ENCODE results near the gene PDE6D.

Gene PDE6D

DNA sequence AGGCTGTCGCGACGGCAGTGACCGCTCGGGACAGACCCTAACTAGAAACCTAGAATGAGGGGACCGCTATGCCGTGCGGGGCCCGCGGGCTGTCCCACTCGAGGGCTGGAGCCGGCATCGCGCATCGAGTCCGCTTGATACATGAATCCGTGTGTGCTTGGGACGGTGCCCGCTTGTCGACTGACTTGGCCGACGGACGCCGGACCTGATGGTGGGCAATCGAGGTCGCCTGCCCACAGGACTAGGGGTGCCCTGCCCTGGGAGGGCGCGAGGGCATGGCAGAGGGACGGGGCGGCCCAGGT lies 73.5 kb downstream of the PDE6D start:
- Histone ChIP-seq H2BK12ac (ENCODE audit: low read length) (peak overlapping the region; percentile 100), H3K4me1 (ENCODE audit: control insufficient read depth in 2 of 2, insufficient read depth in 1 of 2, low read depth in 1 of 2, low read length in 2 of 2) (peaks cover 21 to 24% of the 10 kb centered on the region in 2 donors), H3K27ac (replicated peaks; ENCODE audit: low read length) (peak overlapping the region; percentile 79), H2BK5ac (ENCODE audit: low read length) (peak overlapping the region; percentile 100), H3K79me1 (ENCODE audit: low read depth, low read length) (peaks cover 1% of the 10 kb centered on the region), H3K27me3 (ENCODE audit: control insufficient read depth in 3 of 3, insufficient read depth in 3 of 3, low read depth in 1 of 3, low read length in 3 of 3) (peaks cover 0 to 2% (median 0%) of the 10 kb centered on the region in 3 experiments), H4K8ac (ENCODE audit: low read depth, low read length) (peak overlapping the region; percentile 100), H3K18ac (ENCODE audit: low read length) (peak overlapping the region; percentile 100), H2BK15ac (ENCODE audit: low read length) (peak overlapping the region; percentile 100), H3K36me3 (replicated peaks in 1 of 2; ENCODE audit: control insufficient read depth in 2 of 2, insufficient read depth in 2 of 2, low read length in 2 of 2) (peaks cover 16 to 30% of the 10 kb centered on the region in 2 donors), H3K4ac (ENCODE audit: low read length) (peak overlapping the region; percentile 100), H3K23ac (ENCODE audit: low read depth, low read length, poor library complexity) (peak overlapping the region; percentile 100), H2BK120ac (ENCODE audit: low read depth, low read length) (peak overlapping the region; percentile 100), H4K91ac (ENCODE audit: low read depth, low read length, poor library complexity) (peak overlapping the region; percentile 100), H3K14ac (ENCODE audit: low read length) (peak overlapping the region; percentile 100), H3K9ac (ENCODE audit: low read depth, low read length, poor library complexity) (peak overlapping the region; percentile 99), H3K9me3 (replicated peaks in 1 of 2; ENCODE audit: control insufficient read depth in 2 of 2, insufficient read depth in 1 of 2, low read depth in 1 of 2, low read length in 2 of 2) (peaks cover 2 to 11% of the 10 kb centered on the region in 2 donors), H3K4me3 (ENCODE audit: low read length in 2 of 2) (peak overlapping the region; percentile 62 to 79), H3K4me2 (ENCODE audit: insufficient read depth, low read length, poor library complexity, severe bottlenecking) (peak overlapping the region; percentile 80), H2AFZ (ENCODE audit: low read length) (peak overlapping the region; percentile 80), H2AK5ac (ENCODE audit: low read depth, low read length) (peak overlapping the region; percentile 100)
- DNase-seq (ENCODE audit: low spot score) = no peak
- no CpG with 5 or more reads among the region's 30 CpGs for WGBS, 2 donors (ENCODE audit: extremely low coverage in 2 of 2, insufficient read length in 2 of 2, insufficient replicate concordance in 1 of 2)

DNA sequence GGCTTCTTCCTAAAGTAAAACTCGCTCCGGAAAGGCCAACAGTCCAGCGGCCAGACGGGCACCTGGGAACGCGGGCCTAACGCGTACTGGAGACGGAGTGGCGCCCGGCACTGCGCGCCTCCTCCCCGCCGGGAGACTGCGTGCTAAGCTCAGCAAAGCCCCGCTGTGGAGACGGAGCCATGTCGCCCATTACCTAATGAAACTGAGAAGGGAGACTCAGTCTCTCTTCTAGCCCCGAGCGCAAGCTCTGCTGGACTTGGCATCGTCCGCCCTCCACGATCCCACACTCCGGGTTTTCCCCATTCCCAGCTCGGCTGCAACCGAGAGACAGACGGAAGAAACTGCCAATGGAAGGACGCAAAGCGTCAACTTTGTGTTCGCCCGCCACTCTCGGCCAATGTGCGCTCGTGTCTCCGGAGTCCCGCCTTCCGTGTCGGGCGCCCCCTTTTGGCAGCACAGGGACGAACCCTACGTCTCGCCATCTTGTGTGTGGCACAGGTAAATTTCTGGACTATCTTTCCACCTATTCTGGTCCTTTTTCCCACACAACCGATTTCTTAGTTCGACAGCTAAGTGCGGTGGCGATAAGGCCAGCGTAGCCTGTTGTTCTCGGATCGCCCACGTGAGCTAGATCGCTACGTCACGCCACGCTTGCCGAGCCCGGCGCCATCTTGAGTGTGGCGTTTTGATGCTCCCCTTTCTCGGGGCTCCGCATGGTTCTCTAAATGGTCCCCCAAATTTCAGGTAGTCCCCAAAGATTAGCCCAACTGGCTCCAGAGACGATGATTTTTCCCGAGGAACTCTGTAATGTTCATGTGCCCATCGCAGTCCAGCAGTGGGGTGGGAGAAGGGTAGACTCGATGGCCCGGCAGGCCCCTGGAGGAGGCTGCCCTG lies 74.1 kb downstream of the PDE6D start:
- Histone ChIP-seq H3K4me1 (ENCODE audit: control insufficient read depth in 2 of 2, insufficient read depth in 1 of 2, low read depth in 1 of 2, low read length in 2 of 2) (peaks cover 15 to 18% of the 10 kb centered on the region in 2 donors), H2AK5ac (ENCODE audit: low read depth, low read length) (peak overlapping the region; percentile 100)

DNA sequence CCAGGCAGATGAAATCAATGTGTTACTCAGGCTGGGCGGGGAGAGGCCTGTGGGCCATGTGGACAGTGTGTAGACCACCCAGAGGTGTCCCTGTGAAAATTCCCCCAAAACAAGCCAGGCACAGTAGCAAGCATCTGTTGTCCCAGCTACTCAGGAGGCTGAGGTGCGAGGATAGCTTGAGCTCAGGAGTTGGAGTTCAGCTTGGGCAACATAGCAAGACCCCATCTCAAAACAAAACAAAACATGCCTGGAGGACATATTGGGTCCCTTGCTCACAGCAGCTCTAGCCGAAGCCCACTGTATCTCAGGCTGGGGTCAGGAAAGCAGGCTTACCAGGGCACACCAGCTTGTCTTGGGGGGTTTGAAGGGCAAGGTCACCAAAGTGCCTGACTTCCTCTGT lies 77.1 kb downstream of the PDE6D start:
- no peak overlapping the region for H3K18ac ChIP-seq (ENCODE audit: low read length)
- DNase-seq (ENCODE audit: low spot score) = no peak
- peaks cover 7% of the 10 kb centered on the region in 2 donors for H3K4me1 ChIP-seq (ENCODE audit: control insufficient read depth in 2 of 2, insufficient read depth in 1 of 2, low read depth in 1 of 2, low read length in 2 of 2)
- no peak overlapping the region for H2BK12ac ChIP-seq (ENCODE audit: low read length)
- no peak overlapping the region for H3K9ac ChIP-seq (ENCODE audit: low read depth, low read length, poor library complexity)
- H3K27ac ChIP-seq (replicated peaks; ENCODE audit: low read length) = no peak overlapping the region
- H3K23ac ChIP-seq (ENCODE audit: low read depth, low read length, poor library complexity) = no peak overlapping the region
- H2AK5ac ChIP-seq (ENCODE audit: low read depth, low read length) = peak overlapping the region; percentile 89
- H3K4me2 ChIP-seq (ENCODE audit: insufficient read depth, low read length, poor library complexity, severe bottlenecking) = no peak overlapping the region
- H4K8ac ChIP-seq (ENCODE audit: low read depth, low read length) = no peak overlapping the region
- no peaks in the 10 kb centered on the region for H3K36me3 ChIP-seq (replicated peaks in 1 of 2; ENCODE audit: control insufficient read depth in 2 of 2, insufficient read depth in 2 of 2, low read length in 2 of 2)
- no peak overlapping the region for H3K4me3 ChIP-seq (ENCODE audit: low read length in 2 of 2)
- H4K91ac ChIP-seq (ENCODE audit: low read depth, low read length, poor library complexity) = no peak overlapping the region
- no peak overlapping the region for H2AFZ ChIP-seq (ENCODE audit: low read length)
- H2BK15ac ChIP-seq (ENCODE audit: low read length) = no peak overlapping the region
- no CpG with 5 or more reads among the region's 3 CpGs for WGBS, 2 donors (ENCODE audit: extremely low coverage in 2 of 2, insufficient read length in 2 of 2, insufficient replicate concordance in 1 of 2)
- H2BK120ac ChIP-seq (ENCODE audit: low read depth, low read length) = no peak overlapping the region
- H3K14ac ChIP-seq (ENCODE audit: low read length) = no peak overlapping the region
- H2BK5ac ChIP-seq (ENCODE audit: low read length) = no peak overlapping the region
- H3K79me1 ChIP-seq (ENCODE audit: low read depth, low read length) = peaks cover 4% of the 10 kb centered on the region
- H3K27me3 ChIP-seq (ENCODE audit: control insufficient read depth in 3 of 3, insufficient read depth in 3 of 3, low read depth in 1 of 3, low read length in 3 of 3) = peaks cover 0 to 2% (median 0%) of the 10 kb centered on the region in 3 experiments
- peaks cover 2 to 11% of the 10 kb centered on the region in 2 donors for H3K9me3 ChIP-seq (replicated peaks in 1 of 2; ENCODE audit: control insufficient read depth in 2 of 2, insufficient read depth in 1 of 2, low read depth in 1 of 2, low read length in 2 of 2)
- H3K4ac ChIP-seq (ENCODE audit: low read length) = no peak overlapping the region

More for the DNA sequence above, 74.1 kb downstream of the PDE6D start:
- peak overlapping the region; percentile 82 for H3K4me2 ChIP-seq (ENCODE audit: insufficient read depth, low read length, poor library complexity, severe bottlenecking)
- peak; percentile 98 for DNase-seq (ENCODE audit: low spot score)
- peaks cover 1% of the 10 kb centered on the region for H3K79me1 ChIP-seq (ENCODE audit: low read depth, low read length)
- H2BK120ac ChIP-seq (ENCODE audit: low read depth, low read length) = peak overlapping the region; percentile 100
- H3K4ac ChIP-seq (ENCODE audit: low read length) = peak overlapping the region; percentile 100
- WGBS, 2 donors (ENCODE audit: extremely low coverage in 2 of 2, insufficient read length in 2 of 2, insufficient replicate concordance in 1 of 2) = no CpG with 5 or more reads among the region's 66 CpGs
- peak overlapping the region; percentile 99 for H3K9ac ChIP-seq (ENCODE audit: low read depth, low read length, poor library complexity)
- peaks cover 10 to 24% of the 10 kb centered on the region in 2 donors for H3K36me3 ChIP-seq (replicated peaks in 1 of 2; ENCODE audit: control insufficient read depth in 2 of 2, insufficient read depth in 2 of 2, low read length in 2 of 2)
- peak overlapping the region; percentile 80 for H2AFZ ChIP-seq (ENCODE audit: low read length)
- peaks cover 0 to 2% (median 0%) of the 10 kb centered on the region in 3 experiments for H3K27me3 ChIP-seq (ENCODE audit: control insufficient read depth in 3 of 3, insufficient read depth in 3 of 3, low read depth in 1 of 3, low read length in 3 of 3)
- peak overlapping the region; percentile 100 for H2BK15ac ChIP-seq (ENCODE audit: low read length)
- peak overlapping the region; percentile 100 for H3K14ac ChIP-seq (ENCODE audit: low read length)
- peak overlapping the region; percentile 100 for H3K18ac ChIP-seq (ENCODE audit: low read length)
- H4K91ac ChIP-seq (ENCODE audit: low read depth, low read length, poor library complexity) = peak overlapping the region; percentile 100
- H2BK12ac ChIP-seq (ENCODE audit: low read length) = peak overlapping the region; percentile 100
- peak overlapping the region; percentile 100 for H2BK5ac ChIP-seq (ENCODE audit: low read length)
- peak overlapping the region; percentile 82 for H3K27ac ChIP-seq (replicated peaks; ENCODE audit: low read length)
- peak overlapping the region; percentile 100 for H4K8ac ChIP-seq (ENCODE audit: low read depth, low read length)
- H3K4me3 ChIP-seq (ENCODE audit: low read length in 2 of 2) = peak overlapping the region; percentile 62 to 87
- peaks cover 2 to 11% of the 10 kb centered on the region in 2 donors for H3K9me3 ChIP-seq (replicated peaks in 1 of 2; ENCODE audit: control insufficient read depth in 2 of 2, insufficient read depth in 1 of 2, low read depth in 1 of 2, low read length in 2 of 2)
- peak overlapping the region; percentile 100 for H3K23ac ChIP-seq (ENCODE audit: low read depth, low read length, poor library complexity)

All from neuronal stem cell (in vitro differentiated cells).